HG03342 (cell line): ENCODE data around the gene UROC1.
"Not testable (repeated sequence)": the region's sequence is repeated elsewhere in the genome, so short reads cannot be mapped to it uniquely, and the experiment has no call there.

Experiments
- ATAC-seq: cut with Tn5 transposase; IDR thresholded peaks from one replicate; pipeline ENCODE4 v1.9.1; 2021; ENCODE audit warnings: mild to moderate bottlenecking, moderate library complexity; ENCODE audit not compliant: unreplicated experiment

Gene UROC1

DNA sequence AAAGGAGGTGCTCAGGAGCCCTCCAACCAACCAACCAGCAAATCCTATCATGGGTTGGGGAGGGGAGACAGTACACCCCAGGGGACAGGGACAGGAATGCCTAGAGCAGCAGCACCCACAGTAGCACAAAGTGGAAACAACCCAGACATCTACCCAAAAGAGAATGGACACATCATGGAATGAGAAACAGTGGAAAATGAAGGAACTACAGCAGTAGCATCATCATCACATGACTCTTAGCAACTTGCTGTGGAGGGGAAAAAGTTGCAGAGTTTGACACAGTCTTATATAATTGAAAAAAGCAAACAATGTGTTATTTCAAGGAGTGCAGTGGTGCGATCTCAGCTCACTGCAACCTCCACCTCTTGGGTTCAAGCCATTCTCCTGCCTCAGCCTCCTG, 30.1 kb upstream of the UROC1 start:
- no peak for ATAC-seq

DNA sequence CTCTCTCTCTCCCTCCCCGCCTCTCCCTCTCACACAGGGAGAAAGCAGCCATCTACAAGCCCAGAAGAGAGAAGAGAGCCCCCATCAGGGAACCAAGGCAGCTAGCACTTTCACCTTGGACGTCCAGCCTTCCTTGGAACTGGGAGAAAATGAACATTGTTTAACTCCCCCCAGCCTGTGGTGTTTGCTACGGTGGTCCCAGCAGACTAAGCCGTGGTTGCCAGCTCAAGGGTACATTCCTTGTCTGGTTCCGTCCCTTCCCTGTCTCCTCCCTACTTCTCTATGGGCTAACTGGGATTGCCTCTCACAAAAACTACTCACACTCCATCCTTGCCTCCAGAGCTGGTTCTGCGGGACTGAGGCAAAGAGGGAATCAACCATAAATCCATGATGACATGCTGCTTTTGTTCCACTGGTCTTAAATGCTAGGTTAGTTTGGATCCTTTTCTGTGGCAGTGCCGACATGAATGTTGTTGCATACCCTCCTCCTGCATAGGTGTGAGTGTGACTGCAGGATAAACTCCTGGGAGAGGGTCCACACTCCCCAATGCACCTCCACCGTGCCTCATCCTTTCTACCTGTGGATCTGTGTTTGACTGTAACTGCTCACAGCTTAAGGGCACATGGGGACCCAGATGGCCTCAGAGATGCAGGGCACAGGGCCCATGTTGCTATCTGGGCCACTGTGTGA, 29.1 kb upstream of the UROC1 start:
- no peak for ATAC-seq

DNA sequence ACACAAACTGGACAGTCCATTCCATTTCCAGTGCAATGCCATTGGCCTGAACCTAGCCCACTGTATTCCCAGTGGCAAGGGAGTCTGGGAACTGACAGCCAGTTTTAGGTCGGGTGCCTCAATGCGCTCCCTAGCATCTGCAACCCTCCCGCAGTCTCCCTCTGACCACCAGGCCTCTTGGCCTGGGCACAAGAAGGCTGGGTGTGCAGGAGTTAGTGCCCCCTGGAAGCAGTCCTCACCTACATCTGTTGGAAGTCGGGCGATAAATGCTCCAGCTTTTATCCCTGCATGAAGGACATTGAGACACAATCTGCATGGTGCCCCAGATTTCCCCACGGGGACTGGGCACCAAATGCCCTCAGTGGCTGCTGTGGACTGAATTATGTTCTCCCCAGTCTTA, 28.4 kb upstream of the UROC1 start:
- no peak for ATAC-seq

DNA sequence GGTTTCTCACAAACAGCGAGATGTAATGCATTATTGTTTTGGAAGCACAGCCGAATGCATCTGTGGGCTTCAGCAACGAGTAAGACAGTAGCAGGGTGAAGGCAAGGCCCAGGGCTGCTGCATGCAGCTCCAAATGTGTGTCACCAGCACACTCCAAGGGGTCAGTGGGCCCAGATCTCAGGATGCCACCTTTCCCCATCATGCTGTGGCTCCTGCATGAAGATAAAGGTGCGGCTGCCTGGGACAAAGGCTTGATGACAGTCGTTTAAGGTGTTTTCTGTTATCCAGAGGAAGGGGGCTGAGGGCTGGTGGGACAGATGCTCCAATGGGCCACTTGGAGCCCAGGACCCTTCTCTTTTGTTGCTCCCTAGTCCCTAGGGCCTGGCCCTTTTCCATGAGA, 28.0 kb upstream of the UROC1 start:
- no peak for ATAC-seq

DNA sequence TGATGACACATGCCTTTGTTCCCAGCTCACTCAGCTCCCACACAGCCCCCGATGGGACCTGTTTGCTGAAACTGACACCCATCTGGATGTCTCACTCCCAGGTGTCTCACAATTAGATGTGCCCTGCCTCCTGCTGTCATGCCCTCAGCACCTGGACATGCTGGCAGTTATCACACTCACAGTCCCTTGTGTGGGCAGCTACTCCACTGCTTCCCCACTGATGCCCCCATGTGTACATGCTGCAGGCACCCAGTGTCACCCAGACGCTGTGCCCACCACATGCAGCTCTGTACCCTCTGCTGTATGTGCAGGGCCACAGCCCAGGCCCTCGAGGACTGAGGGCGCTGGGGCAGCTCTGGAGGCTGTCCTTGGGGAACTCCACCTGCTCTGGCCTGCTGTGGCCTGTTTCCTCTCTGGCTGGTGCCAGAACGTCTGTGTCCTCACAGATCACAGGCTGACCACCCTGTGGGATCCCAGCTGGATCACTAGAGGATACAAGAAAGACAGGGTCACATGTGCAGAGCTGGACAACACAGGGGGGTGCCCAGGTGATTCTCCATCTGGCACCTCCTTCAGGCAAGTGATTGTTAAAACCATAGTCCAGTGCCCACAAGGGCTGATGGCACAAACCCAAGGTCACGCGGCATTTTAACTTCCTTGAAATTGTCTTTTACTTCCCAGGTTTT, 27.2 kb upstream of the UROC1 start:
- ATAC-seq, result no peak

DNA sequence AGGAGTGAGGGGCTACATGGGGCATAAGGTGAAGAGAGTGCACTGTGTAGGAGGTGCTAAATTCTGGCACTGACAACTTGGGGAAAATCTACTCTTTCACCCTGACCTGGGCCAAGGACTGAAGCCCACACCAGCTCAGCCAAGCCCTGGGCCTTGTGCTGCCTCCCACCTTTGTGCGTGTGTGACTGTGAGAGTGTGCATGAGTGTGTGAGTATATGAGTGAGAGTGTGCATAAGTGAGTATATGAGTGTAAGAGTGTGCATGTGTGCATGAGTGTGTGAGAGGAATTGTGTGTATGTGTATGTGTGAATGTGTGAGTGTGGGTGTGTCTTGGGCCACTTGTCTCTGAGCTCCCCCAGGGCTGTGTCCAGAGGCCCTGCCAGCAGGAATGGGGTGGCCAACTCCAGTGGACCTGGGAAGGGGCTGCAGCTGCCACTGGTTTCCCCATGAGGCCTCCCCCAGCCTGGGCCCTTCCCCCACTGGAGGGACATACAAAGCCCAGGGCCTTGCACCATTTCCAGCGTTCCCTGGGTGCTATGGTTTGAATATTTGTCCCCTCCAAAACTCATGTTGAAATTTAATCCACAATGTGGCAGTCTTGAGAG, 26.0 kb upstream of the UROC1 start:
- ATAC-seq, result no peak

DNA sequence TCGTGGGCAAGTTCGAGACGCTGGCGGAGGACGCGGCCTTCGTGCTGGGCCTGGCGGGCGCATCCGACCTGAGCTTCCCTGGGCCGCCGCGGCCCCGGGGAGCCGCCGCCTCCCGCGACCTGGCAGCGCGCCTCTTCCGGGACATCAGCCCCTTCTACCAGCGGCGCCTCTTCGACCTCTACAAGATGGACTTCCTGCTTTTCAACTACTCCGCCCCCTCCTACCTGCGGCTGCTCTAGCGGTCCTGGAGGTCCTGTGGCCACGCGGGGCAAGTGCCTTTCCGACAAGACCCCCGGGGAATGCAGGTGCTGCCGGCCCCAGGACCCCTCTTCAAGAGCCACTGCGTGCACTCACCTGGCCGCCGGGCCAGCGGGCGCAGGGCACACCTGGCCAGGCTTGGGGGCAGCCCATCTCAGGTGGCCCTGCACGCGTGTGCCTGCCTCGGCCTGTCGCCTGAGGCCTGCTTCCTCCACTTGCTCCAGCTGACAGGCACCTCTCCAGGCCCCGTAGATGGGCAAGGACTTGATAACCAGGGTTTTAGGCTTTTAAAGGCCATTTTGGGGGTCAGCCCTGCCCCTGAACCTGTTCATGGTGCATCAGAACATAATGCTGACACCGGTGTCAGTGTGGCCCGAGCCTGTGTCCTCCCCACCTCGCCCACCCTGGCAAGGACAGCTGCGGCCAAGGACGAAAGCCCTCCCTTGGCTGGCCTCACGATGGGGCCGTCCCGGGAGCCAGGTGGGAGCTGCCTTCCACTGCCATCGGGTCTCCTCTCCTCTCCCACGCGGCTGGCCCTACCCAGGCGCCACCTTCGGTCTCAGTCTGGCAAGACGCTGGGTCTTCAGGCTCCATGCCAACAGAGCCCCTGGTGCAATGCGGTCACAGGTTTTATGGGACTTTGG, 25.0 kb upstream of the UROC1 start:
- ATAC-seq, result no peak

DNA sequence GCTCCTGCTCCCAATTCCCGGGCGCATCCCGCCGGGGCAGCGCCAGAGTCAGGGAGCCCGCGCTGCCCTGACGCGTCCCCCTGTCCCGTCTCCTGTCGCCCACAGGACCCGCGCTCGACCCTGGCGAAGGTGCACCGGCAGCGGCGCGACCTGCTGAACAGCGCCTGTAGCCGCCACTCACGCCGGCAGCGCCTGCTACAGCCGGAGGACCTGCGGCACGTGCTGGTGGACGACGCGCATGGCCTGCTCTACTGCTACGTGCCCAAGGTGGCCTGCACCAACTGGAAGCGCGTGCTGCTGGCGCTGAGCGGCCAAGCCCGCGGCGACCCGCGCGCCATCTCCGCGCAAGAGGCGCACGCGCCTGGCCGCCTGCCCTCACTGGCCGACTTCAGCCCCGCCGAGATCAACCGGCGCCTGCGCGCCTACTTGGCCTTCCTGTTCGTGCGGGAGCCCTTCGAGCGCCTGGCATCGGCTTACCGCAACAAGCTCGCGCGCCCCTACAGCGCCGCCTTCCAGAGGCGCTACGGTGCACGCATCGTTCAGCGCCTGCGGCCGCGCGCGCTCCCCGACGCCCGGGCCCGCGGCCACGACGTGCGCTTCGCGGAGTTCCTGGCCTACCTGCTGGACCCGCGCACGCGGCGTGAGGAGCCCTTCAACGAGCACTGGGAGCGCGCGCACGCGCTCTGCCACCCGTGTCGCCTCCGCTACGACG, 24.2 kb upstream of the UROC1 start:
- ATAC-seq, result no peak

DNA sequence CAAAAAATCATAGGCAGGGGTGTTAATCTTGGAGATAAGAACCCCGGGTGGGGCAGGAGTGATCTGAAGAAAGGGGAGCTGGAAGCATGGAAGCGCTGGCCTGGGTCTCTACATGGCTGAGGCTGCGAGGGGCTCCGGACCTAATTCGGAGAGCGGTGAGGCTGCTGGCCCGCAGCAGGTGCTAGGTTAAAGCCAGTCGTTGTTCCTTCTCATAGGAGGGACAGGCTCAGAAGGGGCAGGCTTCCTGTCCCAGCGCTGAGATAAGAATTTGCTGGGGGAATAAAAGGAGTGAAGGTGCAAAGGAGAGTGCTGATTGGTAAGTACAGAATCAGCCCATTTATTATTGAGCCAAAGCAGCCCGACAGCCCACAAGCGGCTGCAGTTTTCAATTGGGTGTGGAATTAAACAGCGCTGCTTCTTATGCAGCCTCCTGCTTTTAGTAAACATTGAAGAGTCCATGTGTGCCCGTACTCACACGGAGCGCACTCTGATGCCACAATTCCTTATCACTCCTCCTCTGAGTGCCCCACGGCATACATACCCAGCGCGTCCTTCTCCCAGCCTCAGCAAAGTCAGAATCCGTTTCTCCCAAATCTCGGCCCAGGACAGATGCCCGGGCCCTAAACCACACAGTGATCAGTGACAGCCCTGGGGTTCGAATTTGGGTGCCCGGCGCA, 23.5 kb upstream of the UROC1 start:
- ATAC-seq, result no peak

DNA sequence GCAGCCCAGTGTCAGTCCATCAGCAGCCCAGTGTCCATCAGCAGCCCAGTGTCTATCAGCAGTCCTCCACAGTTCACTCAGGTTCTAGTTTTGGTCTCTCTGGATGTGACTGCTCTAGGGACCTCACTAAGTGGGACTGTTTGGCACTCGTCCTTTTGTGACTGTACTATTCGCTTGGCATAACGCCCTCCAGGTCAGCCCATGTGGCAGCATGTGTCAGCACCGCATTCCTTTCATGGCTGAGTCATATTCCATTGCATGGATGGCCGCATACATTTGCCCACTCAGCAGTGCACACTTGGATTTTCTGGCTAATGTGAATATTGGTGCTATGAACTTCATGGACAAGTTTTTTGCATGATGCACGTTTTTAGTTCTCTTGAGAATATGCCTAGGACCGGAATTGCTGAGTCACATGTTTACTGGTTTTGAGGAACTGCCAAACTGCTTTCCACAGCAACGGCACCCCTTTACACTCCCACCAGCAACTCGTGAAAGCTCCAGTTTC, 22.8 kb upstream of the UROC1 start:
- no peak for ATAC-seq

DNA sequence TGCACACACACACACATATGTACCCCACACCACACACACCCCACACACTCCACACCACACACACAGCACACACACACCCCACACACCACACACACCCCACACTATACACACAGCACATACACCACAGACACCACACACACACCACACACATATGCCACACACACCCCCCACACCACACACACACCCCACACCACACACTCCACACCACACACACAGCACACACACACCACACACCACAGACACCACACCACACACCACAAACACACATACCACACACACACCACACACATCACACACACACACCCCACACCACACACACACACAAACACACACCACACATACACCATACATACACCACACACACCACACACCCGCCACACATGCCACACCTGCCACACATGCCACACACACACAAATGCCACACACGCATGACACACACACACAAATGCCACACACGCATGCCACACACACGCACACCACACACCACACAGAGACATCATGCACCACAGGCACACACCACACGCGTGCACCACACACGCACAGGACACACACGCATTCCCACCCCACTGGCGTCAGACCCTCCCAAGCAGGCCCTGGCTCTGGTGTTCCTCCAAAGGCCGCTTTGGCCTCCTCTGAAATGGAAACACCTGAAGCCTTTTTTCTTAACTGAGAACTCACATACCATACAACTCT, 22.1 kb upstream of the UROC1 start:
- no peak for ATAC-seq

DNA sequence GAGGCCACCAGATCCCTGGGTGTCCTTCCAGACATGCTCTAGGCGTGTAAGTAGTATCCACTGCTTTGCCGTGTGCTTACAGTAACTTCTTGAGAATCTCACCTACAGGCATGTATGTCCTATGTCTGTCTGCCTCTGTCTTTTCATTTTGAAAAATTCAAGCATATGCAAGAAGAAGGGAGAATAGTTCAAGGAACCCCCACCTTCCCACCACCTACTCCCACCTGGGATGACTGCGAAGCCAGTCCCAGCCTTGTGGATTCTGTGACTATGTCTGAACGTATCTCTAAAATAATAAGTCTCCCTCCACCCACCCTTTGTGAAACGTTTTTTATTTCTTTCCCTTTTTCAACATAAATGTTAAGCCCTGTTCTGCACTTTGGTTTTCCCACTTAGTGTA, 21.4 kb upstream of the UROC1 start:
- no peak for ATAC-seq

DNA sequence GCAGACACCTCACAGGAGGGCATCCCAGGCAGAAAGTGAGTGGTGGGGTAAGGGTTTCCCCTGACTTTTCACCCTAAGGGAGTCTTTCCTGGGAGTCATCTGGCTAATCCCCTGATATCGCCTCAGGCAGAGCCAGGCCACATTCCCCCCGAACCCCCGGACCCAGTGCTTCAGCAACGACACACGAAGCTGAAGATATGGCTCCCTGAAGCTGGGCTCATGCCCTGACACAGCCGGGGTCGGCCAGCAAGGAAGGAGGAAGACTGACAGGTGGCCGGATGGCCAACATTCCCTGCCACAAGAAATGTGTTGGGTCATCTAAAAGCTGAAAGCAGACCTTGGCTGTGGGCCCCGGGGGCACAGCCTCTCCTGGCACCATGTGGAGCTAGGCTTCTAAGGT, 20.7 kb upstream of the UROC1 start:
- ATAC-seq, result no peak

DNA sequence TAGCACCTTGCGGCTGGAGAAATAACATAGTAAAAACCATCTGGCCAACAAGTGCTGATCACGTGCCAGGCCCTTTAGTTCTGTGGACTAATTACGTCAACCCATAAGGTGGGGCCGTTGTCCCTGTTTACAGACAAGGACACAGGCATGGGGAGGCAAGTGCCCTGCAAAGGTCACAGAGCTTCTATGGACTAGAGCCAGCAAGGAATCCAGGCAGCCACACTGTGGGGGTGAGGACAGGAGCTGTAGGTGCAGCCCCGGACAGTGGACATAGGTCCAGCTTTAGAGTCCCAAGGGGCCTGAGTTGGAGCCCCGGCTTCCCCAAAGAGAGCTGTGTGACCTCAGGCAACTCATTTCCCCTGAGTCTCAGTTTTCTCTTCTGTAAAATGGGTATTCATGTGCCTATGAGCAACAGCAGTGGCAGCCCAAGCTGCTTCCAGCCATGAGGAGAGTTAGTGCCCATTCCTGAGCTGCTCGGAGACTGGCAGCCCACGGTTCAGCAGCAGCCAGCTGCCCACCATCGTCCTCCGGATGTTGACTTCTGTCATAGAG, 20.2 kb upstream of the UROC1 start:
- no peak for ATAC-seq

DNA sequence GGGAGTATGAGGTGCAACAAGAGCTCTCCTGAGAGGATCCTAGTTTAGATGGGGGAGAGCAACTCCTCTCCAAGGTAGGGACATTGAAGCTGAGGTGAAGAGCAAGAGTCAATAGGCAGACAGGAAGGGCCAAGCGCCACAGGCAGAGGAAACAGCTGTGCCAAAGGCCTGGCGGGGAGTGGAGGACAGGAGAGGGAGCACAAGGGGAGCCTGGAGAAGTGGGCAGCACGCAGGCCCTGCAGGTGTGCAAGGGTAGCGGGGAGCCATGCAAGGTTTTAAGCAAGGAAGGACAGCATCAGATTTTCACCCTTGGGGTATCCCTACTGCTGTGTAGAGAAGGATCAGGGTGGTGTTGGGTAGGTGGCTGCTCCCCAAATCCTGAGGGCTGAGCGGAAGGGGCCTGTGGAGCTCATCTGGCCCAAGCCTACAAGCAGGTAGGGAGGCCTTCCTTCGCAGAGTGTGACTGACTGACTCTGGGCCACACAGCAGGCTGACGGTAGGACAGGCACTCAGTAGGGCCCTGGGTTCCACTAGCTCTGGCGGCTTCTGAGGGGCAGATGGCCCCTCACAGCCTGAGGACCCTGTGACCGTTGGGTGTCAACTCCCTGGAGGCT, 19.6 kb upstream of the UROC1 start:
- no peak for ATAC-seq

DNA sequence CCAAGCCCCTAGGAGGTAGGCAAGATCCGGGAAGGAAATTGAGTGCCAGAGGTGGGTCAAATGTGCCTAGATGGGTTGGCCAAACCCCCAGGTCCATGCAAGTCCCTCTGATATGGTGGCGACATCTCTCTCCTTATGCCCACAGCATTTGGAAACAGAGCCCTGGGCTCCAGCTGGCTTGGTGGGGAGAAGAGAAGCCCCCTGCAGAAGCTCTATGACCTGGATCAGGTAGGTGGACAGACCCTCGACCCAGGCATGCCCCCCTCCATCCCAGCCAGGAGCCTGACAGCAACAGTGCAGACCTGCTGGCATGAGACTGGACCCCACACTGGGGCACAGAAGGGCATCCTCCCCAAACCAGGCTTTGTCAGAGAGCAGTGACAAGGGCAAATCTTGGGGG, 18.6 kb upstream of the UROC1 start:
- no peak for ATAC-seq

DNA sequence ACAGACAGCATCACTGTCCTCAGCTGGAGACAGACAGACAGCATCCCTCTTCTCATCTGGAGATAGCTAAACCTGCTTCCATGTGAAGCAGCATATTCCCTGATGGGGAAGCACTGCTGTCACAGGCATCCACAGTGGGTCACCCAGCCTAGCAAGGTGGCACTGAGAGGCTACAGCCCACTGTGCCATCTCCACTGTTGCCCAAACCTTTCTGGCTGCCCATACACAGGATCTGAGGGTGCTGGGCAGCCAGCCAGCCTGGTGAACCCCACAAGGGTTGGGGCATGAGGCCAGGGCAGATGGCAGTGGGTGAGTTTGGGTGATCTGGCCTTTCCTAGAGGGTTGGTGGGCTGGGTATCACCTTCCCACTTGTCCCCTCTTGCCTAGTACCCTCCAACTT, 18.1 kb upstream of the UROC1 start:
- no peak for ATAC-seq

DNA sequence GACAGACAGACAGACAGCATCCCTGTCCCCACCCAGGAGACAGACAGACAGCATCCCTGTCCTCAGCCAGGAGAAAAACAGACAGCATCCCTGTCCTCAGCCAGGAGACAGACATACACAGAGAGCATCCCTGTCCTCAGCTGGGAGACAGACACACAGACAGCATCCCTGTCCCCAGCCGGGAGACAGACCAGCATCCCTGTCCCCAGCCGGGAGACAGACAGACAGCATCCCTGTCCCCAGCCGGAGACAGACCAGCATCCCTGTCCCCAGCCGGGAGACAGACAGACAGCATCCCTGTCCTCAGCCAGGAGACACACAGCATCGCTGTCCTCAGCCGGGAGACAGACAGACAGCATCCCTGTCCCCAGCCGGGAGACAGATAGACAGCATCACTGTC, 17.1 kb upstream of the UROC1 start:
- not testable (repeated sequence) for ATAC-seq

DNA sequence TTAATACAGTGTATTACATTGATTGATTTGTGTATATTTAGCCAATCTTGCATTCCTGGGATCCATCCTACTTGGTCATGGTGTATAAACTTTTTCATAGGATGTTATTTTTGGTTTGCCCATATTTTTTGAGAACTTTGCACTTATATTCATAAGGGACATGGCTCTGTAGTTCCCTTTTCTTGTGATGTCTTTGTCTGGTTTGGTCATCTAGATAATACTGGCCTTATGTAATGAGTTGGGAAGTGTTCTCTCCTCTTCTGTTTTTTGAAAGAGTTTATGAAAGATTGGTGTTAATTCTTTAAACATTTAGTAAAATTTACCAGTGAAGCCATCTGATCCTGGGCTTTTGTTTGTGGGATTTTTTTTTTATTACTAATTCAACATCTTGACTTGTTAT, 15.9 kb upstream of the UROC1 start:
- no peak for ATAC-seq
